NCI-H510A (cell line): ENCODE results near the gene OR10A3.
"Not testable (repeated sequence)": the region's sequence is repeated elsewhere in the genome, so short reads cannot be mapped to it uniquely, and the experiment has no call there.

ENCODE experiments used
- DNase-seq: peaks from one replicate; lab custom pipeline; 2025; lab: John Stamatoyannopoulos, UW

The OR10A3 gene

DNA sequence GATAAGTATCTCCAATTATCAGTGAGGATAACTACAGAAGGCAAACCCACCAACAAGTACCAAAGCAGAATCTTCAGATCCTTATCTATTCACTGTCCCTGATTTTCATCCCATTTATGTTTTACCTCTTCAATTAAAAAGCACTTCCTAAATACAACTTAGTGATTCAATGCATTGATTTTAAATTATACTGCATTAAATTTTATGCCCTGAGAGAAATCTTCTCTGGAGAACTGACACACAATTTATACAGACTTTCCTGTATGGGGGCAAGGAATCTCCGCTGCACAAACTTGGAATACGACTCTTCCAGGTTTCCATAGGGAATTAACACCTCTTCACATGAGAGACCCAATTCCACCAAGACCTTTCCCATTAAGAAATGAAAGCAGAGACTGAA lies at the start of gene OR10A3:
OR10A3 (minus strand) TSS at position 101 of the 400 bp plus-strand sequence. CDS start 2,188 bp downstream, outside the sequence.
- DNase-seq, result no peak

- not testable (repeated sequence) for DNase-seq
Observed at GRCh38 chr11:7987560-7987883, 46.0 kb upstream of the OR10A3 start.

GRCh38 chr11:7986768-7987559 lies 45.5 kb upstream of the OR10A3 start, which contains the start of gene EIF3F:
EIF3F (plus strand) TSS chr11:7987337; CDS start chr11:7987353, 16 bp downstream.
- DNase-seq, result peak; percentile 86

DNA sequence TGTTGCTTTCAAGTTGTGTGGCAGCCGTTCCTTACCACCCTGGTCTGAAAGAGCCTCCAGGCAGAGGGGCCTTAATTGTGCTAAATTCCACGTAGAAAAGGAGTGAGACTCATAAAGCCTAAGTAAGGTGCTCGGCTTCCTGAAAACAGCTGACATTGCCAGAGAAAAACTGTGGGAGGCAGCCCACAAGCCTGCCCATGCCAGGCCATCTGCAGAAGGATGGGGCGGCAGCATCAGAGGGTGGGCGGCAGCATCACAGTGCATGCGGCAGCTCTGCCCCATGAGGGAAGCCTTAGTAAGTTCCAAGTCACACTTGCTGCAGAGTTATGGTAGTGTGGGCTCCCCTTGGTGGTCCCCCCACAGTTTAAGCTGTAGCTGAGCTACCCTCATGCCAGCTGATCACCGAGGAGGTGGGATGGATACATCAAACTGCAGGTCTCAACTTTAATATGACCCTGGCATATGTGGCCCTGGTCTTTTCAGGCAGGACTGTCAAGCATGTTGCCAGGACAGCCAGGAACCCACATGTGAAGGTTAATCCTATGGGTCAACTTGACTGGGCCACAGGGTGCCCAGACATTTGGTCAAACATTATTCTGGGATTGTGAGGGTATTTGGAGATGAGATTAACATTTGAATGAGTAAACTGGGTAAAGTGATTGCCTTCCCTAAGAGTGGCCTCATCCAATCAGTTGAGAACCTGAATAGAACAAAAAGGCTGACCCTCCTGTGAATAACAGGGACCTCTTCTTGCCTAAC lies 42.5 kb upstream of the OR10A3 start:
- DNase-seq, result no peak

DNA sequence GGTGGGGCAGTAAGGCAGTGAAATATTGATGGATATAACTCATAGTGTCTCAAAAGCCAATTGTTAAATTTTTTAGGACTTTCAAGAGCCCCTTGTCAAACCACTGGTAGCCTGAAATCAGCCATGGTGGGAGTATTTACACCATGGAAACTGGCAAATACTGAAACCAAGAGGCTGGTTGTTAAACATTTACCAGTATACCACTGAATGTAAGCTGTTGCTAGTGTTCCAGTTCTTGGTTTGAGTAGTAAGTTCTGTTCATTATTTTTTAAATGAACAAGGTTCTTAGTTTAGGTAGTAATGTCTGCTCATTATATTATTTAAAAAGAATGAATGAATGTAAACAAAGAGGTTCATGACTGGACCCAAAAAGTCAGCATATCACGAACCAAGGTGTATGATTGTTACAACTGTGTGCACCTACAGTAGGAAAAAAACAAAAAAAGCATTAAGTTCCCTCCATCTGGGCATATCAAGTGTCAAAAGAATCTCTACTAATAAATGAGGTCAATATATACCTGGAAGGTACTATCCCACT lies 41.1 kb upstream of the OR10A3 start:
- no peak for DNase-seq

DNA sequence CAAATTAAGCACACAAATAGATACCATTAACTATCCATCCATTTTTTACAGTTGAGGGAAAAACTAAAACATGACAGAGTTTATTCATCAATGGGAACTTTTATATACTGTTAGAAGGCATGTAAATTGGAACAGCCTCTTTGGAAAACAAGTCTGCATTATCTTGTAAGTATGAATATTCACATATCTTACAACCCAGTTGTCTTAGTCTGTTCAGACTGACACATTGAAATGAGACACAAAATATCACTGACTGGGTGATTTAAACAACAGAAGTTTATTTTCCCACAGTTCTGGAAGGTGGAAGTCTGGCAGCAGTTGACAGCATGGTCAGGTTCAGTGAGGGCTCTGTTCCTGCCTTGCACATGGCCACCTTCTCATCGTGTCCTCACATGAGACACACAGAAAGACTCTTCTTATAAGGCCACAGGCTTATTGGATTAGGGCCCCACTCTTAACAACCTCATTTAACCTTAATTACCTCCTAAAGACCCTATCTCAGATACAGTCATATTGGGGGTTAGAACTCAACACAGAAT lies 40.2 kb upstream of the OR10A3 start:
- DNase-seq, result no peak

- DNase-seq, result no peak
Observed at GRCh38 chr11:7977232-7977917, 35.9 kb upstream of the OR10A3 start.

DNA sequence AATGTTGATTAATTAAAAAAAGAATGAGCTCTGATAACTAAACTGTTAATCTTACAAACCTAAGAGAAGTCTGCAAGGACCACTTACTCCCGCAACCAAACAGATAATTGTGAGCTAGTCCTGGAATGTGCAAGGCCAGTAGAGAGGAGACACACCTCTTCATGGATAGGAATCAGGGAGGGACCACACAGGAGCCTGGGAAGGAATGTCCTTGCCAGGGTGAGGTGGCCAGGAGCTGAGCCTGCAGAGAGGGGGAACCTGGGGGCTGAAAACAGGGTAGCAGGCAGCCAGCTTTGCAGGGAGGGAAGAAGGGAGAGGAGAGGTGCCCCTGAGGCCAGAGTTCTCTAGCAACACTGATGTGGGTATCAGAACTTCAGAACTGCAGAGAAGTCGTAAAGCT lies 33.2 kb upstream of the OR10A3 start:
- no peak for DNase-seq

GRCh38 chr11:7973011-7973410 lies 31.5 kb upstream of the OR10A3 start:
- DNase-seq, result no peak

DNA sequence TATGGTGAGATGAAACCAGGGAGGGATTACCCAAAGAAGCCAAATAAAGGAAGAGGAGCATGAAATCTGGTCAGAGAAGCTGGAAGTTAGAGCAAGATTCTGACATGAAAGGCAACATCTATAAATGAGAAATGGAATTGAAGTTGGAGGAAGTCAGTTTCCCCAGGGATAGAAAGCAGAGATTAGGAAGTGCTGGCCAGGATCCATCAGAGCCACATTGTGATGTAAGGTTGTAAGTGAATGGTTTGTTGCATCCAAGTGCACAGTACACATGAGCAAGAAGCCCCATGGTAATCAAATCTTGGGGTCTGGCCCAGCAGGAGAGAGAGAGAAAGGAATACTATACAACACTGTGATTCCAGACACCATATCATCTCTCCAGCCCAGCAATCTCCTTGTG lies 30.3 kb upstream of the OR10A3 start:
- no peak for DNase-seq

DNA sequence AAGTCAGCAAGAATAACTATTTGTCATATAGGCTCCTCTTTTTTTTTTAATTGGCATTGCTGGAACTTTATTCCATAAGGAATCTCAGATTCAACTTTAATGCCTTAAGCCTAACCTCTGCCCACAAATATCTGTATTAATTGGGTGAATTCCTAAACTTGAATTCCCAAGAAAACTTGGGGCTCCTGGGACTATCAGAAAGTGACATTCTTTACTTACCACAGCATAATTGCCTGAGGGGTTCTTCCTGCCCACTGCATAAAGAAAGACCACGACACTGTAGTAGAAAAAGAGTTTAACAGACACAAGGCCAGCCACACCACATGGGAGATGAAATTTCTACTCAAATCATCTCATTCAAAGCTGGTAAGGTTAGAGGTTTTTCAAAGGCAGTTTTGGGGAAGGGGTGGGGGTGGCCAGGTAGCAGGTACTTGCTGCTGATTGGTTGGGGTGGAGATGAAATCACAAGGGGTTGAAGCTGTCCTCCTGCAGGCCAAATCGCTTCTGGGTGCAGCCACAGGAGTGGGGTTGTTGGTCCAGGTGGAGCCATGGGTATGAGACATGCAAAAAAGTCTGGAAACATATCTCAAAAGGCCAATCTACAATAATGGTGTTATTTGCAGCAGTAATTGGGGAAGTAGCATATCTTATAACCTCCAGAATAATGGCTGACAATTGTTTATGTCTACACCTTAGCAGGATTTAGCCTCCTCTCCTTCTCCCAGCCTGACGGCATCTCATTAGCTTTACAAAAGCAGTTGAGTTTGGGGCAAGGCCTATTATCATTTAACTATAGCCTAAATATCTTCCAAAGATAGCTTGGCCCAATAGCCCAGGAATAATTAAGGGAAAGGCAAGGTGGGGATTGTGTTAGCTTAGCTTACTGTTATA lies 28.5 kb upstream of the OR10A3 start:
- DNase-seq, result no peak

GRCh38 chr11:7968686-7969085 lies 27.2 kb upstream of the OR10A3 start:
- DNase-seq, result no peak

- DNase-seq, result no peak
Observed at GRCh38 chr11:7967826-7968225, 26.3 kb upstream of the OR10A3 start.

- DNase-seq, result no peak
Observed at GRCh38 chr11:7967097-7967496, 25.6 kb upstream of the OR10A3 start.

GRCh38 chr11:7965386-7965785 lies 23.9 kb upstream of the OR10A3 start, which contains the start of gene NLRP10:
NLRP10 (minus strand) TSS chr11:7965447; CDS start chr11:7963495, 1,952 bp downstream.
- no peak for DNase-seq

GRCh38 chr11:7964873-7965272 lies 23.4 kb upstream of the OR10A3 start:
- DNase-seq, result no peak

DNA sequence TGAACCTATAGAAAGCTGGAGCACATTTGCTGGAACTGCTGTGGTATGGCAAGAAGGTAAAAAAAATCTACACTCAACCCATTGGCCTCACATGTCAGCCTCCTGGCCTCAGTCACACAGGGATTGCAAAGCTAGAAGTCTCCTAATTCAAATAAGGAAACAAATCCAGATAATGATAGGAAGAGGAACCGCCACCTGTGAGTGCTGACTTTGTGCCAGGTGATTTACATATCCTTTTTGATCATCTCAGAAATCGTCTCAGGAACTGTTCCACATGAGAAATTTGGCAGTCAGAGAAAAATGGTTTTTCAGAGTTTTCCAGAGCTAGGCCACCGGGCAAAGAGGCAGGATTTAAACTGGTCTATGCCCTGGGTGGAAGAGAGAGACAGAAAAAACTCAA lies 22.8 kb upstream of the OR10A3 start:
- no peak for DNase-seq

GRCh38 chr11:7955191-7955590 lies 13.7 kb upstream of the OR10A3 start:
- DNase-seq, result no peak

- DNase-seq, result no peak
Observed at GRCh38 chr11:7949934-7950333, 8.4 kb upstream of the OR10A3 start.

DNA sequence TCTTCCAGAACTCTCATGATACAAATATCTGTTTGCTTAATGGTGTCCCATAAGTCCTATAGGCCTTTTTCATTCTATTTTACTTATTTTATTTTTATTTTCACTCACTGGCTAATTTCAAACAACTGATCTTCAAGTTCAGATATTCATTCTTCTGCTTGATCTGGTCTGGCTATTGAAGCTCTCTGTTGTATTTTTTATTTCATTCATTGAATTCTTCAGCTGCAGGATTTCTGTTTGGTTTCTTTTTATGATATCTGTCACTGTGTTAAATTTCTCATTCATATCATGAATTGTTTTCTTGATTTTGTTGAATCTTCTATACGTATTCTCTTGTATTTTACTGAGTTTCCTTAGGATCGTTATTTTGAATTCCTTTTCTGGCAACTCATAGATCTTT lies 2.6 kb upstream of the OR10A3 start:
- DNase-seq, result no peak

DNA sequence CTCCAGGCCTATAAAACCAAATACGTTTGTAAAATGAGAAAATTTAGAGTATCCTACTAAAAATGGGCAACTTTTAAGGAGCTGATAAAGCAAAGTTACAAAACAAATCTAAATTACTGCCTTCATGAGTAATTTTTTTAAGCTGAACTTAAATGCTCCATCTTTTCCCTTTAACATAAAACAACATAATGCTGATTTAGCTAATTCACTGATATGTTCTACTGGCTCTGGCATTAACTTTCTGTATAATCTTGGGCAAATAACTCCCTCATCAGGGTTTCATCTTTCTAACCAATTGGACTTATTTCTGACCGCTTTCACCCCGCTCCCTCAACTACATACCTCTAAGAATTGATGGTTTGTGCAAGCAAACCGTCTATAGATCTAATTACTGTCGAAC lies 362 bp downstream of the OR10A3 start:
- DNase-seq, result no peak
